Suprapubic skin (tissue), 3 donors: ENCODE data around the gene SLCO3A1.

Experiments
- POLR2AphosphoS5 ChIP-seq, 3 donors: sonication (generic); formaldehyde crosslinking; IDR thresholded peaks; one replicate each; pipeline ENCODE4 v1.6.1; 2017; ENCODE audit warnings: antibody characterized with exemption in 3 of 3
- TF ChIP-seq, protein P1 (sequence below), 2 donors: fragments of 200-600 bp in 1 of 2; fragments of 450-650 bp in 1 of 2; sonication (generic) in 1 of 2; IDR thresholded peaks; one replicate each; pipeline ENCODE4 v1.5.1; 2016 to 2019; ENCODE audit warnings: antibody characterized with exemption in 2 of 2, mild to moderate bottlenecking in 1 of 2, moderate library complexity in 1 of 2

DNA sequence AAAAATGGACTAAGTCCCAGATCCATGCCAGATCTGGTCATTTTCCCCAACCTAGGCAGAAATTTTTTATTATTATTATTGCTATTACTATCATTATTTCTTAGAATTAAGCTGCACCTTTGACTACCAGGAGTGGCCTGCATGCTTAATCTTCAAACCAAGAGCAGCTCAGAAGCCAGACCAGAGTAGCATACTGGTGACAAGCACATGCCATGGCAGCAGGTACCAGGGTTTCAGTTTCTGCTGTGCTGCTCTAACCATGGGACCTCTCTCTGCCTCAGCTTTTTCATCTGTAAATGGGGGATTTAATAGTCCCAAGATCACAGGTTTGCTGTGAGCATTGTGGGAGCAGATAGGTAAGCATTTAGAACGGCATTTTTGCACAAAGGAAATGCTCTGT lies 262.3 kb downstream of the SLCO3A1 start:
- TF ChIP-seq POLR2AphosphoS5 (IDR thresholded peaks at IDR 0.05): no peak
- TF ChIP-seq, protein P1, sequence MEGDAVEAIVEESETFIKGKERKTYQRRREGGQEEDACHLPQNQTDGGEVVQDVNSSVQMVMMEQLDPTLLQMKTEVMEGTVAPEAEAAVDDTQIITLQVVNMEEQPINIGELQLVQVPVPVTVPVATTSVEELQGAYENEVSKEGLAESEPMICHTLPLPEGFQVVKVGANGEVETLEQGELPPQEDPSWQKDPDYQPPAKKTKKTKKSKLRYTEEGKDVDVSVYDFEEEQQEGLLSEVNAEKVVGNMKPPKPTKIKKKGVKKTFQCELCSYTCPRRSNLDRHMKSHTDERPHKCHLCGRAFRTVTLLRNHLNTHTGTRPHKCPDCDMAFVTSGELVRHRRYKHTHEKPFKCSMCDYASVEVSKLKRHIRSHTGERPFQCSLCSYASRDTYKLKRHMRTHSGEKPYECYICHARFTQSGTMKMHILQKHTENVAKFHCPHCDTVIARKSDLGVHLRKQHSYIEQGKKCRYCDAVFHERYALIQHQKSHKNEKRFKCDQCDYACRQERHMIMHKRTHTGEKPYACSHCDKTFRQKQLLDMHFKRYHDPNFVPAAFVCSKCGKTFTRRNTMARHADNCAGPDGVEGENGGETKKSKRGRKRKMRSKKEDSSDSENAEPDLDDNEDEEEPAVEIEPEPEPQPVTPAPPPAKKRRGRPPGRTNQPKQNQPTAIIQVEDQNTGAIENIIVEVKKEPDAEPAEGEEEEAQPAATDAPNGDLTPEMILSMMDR (IDR thresholded peaks at IDR 0.05): no peak
